NCI-H2196 (cell line): Measurements from ENCODE around the gene DLG2.

ENCODE experiments used
- DNase-seq: peaks from one replicate; lab custom pipeline; 2025; ENCODE audit not compliant: unreplicated experiment; lab: John Stamatoyannopoulos, UW

Gene DLG2

GRCh38 chr11:84714316-84714780 is 912.8 kb downstream of the DLG2 start:
- DNase-seq = peak; percentile 7

GRCh38 chr11:84691830-84692229 is 935.3 kb downstream of the DLG2 start:
- no peak for DNase-seq

GRCh38 chr11:84687433-84687832 is 939.7 kb downstream of the DLG2 start:
- DNase-seq = no peak

- DNase-seq = no peak
Measured at GRCh38 chr11:84686716-84687115, 940.4 kb downstream of the DLG2 start.

GRCh38 chr11:84685976-84686375 is 941.2 kb downstream of the DLG2 start:
- DNase-seq = no peak

- DNase-seq = no peak
Measured at GRCh38 chr11:84685149-84685548, 942.0 kb downstream of the DLG2 start.

GRCh38 chr11:84681456-84681855 is 945.7 kb downstream of the DLG2 start:
- no peak for DNase-seq

- DNase-seq = no peak
Measured at GRCh38 chr11:84675396-84676025, 951.6 kb downstream of the DLG2 start.

- DNase-seq = no peak
Measured at GRCh38 chr11:84673753-84674152, 953.4 kb downstream of the DLG2 start.

GRCh38 chr11:84671325-84671999 is 955.7 kb downstream of the DLG2 start:
- no peak for DNase-seq

GRCh38 chr11:84663731-84664130 is 963.4 kb downstream of the DLG2 start:
- no peak for DNase-seq

- DNase-seq = no peak
Measured at GRCh38 chr11:84660257-84660977, 966.7 kb downstream of the DLG2 start.

GRCh38 chr11:84655712-84656111 is 971.4 kb downstream of the DLG2 start:
- no peak for DNase-seq

- DNase-seq = no peak
Measured at GRCh38 chr11:84648471-84648870, 978.7 kb downstream of the DLG2 start.

GRCh38 chr11:84645988-84646694 is 981.0 kb downstream of the DLG2 start:
- no peak for DNase-seq

GRCh38 chr11:84642500-84642899 is 984.6 kb downstream of the DLG2 start:
- DNase-seq = no peak

GRCh38 chr11:84634309-84634708 is 992.8 kb downstream of the DLG2 start:
- no peak for DNase-seq

- DNase-seq = no peak
Measured at GRCh38 chr11:84628871-84629620, 998.1 kb downstream of the DLG2 start.

GRCh38 chr11:84626256-84626655 is 1000.9 kb downstream of the DLG2 start:
- DNase-seq = no peak

- DNase-seq = no peak
Measured at GRCh38 chr11:84612645-84613044, 1014.5 kb downstream of the DLG2 start.

GRCh38 chr11:84608837-84609196 is 1018.3 kb downstream of the DLG2 start:
- DNase-seq = no peak
